GM03348 (cell line): ENCODE data around the gene LINC00632.
"Not testable (repeated sequence)": the region's sequence is repeated elsewhere in the genome, so short reads cannot be mapped to it uniquely, and the experiment has no call there.

ENCODE experiments used
- DNase-seq: peaks from one replicate; pipeline ENCODE4 v3.0.0; 2012; ENCODE audit warnings: low spot score

Gene LINC00632

GRCh38 chrX:140709421-140709846 is at the start of gene LINC00632:
Gene LINC00632, plus strand, starts transcription at chrX:140709759.
- DNase-seq, result no peak

DNA sequence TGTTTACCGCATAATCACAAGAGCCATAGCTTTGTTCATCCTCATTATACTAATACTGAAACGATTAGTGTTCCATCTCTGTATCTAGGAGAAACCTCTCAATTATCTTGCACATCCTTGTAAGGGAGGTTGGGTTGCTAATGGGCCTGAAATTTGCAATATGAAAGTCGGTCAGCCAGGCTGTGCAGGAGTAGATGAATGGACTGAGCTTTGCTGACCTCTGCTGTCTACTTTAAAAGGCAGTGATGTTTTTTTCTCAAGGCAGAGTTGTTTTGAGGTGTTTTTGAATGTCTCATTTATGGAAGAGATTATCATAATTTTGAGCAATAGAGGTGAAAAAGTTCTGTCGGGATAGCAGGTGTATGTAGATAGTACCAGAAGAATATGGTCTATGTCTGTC is 47.9 kb upstream of the LINC00632 start:
- peak; percentile 11 for DNase-seq

DNA sequence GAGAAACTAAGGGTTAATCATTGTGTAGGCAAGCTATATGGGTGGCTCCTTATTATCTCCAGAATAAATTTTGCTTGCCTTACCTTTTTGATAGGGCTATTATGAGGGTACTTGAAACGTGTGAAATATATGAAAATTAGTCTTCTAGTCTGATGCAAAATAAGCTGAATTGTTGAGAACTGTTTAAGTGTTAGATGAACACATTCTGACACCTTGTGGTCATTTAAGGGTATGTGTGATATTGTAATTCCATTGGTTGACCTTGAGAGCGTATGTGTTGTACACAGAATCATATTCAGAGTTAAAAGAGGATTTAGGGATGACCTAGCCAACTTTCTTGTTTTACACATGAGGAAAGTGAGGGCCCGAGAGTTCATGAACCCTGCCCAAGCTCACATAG is 44.6 kb upstream of the LINC00632 start:
- DNase-seq, result peak; percentile 27

GRCh38 chrX:140672840-140673731 is 36.5 kb upstream of the LINC00632 start:
- no peak for DNase-seq

DNA sequence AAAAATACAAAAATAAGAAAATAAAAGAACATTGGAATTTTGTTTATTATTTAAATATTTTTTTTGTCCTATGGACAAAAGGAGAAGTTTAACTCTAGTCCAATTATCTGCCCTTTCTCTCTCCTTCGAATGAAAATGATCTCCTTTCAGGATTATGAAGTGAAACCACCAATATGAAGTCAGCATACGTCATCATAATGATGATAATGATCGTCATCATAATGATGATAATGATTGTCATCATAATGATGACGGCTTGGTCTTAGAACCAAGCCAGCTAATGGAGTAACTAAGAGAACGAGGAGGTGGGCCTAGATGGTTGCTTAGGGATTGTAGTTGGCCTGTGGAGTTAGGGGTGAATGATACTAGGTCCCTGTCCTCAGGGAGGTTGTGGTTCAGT is 21.9 kb upstream of the LINC00632 start:
- DNase-seq, result no peak

DNA sequence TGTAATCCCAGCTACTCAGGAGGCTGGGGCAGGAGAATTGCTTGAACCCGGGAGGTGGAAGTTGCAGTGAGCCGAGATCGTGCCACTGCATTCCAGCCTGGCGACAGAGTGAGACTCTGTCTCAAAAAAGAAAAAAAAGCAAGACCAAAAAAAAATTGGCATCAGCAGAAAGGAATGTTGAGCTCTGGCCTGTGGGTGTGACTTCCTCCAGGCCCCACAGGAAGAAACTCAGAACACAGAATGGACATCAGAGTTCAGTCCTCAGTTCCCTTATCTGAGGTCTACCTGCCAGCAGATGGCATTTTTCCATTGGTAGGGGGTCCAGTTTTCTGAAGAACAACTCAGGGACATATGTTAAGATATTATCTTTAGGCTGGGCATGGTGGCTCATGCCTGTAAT is 18.0 kb upstream of the LINC00632 start:
- not testable (repeated sequence) for DNase-seq

- no peak for DNase-seq
These were observed 11.9 kb upstream of the LINC00632 start for GRCh38 chrX:140697618-140698017.

GRCh38 chrX:140701480-140701879 is 8.1 kb upstream of the LINC00632 start:
- peak; percentile 11 for DNase-seq

- DNase-seq, result no peak
These were observed 1.2 kb downstream of the LINC00632 start for GRCh38 chrX:140710710-140711109.

DNA sequence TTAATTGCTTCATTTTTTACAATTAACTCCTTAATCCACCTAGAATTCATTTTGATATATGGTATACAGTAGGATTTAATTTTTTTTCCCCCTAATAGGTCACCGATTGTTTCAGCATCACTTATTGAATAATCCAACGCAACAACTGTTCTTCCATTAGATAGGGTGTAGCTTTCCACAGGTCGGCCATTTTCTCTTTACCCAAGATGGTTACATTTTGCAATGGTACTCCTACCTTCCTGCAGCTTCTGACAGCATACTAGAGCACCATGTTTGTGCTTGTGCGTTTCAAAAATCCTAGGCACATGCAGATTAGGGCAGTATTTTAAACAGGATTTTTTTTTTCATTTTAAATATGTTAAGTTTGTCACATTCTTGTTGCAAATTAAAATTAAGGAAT is 2.3 kb downstream of the LINC00632 start:
- DNase-seq, result no peak

- DNase-seq, result peak; percentile 3
These were observed 3.0 kb downstream of the LINC00632 start for GRCh38 chrX:140712413-140713173.

DNA sequence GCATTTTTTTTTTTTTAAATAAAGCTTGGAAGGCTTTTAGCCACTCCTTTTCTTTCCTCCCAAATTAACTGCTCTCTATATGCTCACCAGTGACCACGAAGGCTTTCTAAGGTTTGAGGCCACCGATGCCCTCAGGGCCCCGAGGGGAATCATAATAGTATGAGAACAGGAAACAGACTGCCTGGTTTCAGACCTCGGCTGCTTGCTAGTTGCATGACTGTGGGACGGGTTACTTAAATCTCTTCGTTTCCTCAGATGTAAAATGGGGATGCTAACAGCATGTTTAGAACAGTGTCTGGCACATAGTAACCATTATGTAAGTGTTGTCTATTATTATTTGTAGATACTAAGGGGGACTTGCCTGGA is 3.6 kb downstream of the LINC00632 start:
- no peak for DNase-seq

DNA sequence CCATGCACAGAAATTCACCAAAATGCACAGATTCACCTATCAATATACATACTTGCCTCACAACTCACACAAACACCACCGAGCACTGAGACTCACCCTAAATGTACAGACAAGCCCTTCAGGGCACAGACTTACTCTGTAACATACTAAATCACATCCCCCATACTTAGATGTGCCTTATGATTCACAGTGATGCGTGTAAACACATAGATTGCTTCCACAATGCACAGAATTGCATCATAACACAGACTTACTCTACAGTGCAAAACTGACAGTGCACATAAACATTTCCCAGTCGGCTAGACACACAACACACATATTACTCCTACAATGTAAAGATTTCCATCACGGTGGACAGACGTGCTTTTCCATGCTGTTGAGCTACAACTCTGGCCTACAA is 6.2 kb downstream of the LINC00632 start:
- no peak for DNase-seq

DNA sequence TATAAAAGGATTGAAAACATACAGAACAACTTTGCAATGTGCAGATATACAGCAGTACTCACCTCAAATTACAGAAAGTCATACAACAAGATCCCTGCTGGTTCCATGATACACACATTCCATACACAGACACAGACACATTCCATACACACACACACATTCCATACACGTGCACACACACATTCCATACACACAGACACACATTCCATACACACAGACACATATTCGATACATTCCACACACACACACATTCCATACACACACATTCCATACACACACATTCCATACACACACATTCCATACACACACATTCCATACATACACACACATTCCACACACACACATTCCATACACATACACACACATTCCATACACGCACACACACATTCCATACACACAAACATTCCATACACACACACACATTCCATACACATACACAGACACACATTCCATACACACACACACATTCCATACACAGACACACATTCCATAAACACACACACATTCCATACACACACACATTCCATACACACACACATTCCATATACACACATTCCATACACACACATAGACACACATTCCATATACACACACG is 13.7 kb downstream of the LINC00632 start:
- no peak for DNase-seq

GRCh38 chrX:140724309-140724708 is 14.8 kb downstream of the LINC00632 start:
- no peak for DNase-seq

DNA sequence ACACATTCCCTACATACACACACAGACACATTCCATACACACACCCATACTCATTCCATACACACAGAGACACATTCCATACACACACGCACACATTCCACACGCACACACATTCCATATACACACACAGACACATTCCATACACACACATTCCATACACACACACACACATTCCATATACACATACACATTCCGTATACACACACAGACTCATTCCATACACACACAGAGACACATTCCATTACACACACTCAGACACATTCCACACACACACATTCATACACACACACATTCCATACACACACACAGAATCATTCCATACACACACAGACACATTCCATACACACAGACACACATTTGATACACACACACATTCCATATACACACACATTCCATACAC is 15.2 kb downstream of the LINC00632 start:
- no peak for DNase-seq

DNA sequence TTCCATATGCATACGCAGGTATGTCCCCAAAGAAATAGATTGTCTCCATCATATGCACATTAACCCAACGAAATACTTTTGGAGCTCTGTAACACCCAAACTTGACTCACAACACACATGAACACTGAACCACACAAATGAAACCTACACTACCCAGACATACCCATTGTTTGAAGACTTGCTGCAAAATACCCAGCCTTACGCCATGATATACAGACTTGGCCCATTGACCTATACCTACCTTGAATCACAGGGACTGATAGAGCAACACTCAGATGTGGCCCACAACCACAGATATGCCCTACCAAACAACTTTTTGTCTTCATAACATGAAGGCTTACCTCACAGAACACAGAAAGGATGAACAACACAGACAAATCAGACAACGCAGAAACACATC is 15.9 kb downstream of the LINC00632 start:
- DNase-seq, result no peak

DNA sequence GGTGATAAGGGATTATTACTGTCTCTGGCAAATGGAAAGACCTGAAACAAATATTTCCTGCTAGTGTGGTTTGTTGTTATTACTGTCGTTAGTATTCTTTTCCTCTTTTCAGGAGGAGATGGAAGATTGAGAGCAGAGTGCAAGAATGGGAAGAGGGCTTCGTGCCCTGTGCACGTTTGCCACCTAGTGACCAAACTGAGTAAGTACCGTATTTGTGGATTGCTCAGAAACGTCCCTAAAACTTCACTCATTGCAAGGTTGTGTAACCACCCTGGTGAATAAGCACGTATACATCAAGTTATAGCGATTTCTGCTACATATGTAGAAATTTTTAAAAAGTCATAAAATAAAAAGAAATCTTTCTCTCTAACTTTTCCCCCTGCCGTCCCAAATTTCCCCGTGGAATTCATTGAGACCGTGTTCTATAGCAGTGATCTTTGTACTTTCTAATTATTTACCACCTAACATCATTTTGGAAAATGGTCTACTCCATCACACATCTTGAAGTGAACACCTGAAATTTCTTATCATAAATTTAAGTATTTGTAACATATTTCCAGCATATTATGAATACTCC is 24.3 kb downstream of the LINC00632 start:
- peak; percentile 48 for DNase-seq

DNA sequence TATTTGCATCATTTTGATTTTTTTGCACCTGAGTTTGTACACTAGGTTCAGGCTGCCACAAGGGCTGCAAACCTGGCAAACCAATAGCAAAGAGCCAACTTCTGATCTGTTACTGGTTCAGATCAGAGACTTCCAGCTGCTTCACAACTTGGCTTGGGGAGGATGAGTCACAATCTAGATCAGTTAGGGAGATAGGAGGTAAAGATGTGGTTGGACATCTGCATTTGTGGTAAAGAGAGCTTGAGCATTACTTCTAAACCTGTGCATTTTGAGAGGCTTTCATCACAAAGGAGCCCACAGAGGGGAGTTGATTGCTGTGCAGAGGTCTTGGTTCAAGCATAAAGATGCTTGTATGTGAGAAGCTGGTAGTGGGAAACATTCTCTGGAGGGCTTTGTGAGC is 34.5 kb downstream of the LINC00632 start:
- DNase-seq, result no peak

GRCh38 chrX:140756941-140757340 is 47.4 kb downstream of the LINC00632 start:
- DNase-seq, result no peak

DNA sequence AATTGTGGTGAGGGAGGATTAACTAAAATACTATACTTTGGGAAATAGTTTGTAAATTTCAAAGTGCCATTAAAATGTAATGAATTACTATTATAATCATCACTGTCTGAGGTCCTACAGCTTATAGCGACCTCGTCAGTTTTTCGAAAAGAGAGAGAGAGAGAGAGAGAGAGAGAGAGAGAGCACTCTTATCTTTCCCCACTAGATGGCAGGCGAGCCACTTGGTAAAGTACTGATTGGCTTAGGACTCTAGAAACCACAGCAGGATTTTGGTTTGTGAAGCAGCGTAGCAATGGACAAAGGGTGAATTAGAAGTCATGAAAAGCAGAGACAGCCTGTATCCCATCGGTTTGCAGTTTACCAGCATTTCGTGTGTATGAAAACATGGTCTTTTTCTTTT is 52.5 kb downstream of the LINC00632 start:
- peak; percentile 36 for DNase-seq

DNA sequence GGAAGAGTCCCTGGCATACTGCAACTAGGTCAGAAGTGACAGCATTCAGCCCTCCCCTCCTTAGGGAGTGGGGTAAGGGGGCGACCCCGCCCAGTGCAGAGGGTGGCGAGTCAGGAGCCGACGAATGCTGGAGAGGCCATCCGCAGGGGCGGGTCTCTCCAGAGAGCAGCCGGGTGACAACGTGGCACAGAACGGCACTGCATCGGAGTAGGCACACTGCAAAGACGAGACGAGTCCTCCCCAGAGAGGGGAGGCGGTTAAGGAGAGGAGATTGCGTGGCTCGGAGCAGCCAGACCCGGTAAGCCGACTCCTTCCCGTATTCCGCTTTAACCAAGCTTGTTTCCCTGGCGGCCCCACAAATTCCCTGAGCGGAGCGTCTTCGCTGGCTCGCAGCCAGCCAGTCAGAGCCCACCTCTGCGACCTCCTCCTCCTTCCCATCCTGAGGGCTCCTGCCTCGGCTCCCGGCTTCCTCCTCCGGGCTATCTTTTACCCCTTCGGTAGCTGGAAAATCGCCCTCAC is 54.9 kb downstream of the LINC00632 start:
- DNase-seq, result peak; percentile 60
